Endothelial cell of umbilical vein (primary cell): ENCODE measurements around the gene TCP10L. TPM values are rescaled to one million over a fixed set of nuclear protein-coding genes. Genes with fewer than 3 reads are reported as not detected.
"Not testable (repeated sequence)": the region's sequence is repeated elsewhere in the genome, so short reads cannot be mapped to it uniquely, and the experiment has no call there.

Experiments
- BruUV-seq: library from RNA; stranded (reverse); fragments of 400-500 nt; replicated peaks from 2 replicates; lab custom pipeline; 2021; lab: Mats Ljungman, UMichigan
- CTCF ChIA-PET: fragments of 300-600, 350-600 bp; sonication (Branson Sonifier 250); formaldehyde crosslinking; loops from one replicate; lab custom pipeline; 2021; ENCODE audit warnings: antibody characterized with exemption, inconsistent platforms; lab: Charles Lee
- POLR2A ChIA-PET: fragments of 300-600, 350-600 bp; sonication (Branson Sonifier 250); formaldehyde crosslinking; loops from one replicate; lab custom pipeline; 2021; ENCODE audit warnings: antibody characterized with exemption, inconsistent platforms; lab: Charles Lee
- DNase-seq: peaks from one replicate; pipeline ENCODE4 v3.0.0-alpha.2; 2011; ENCODE audit warnings: low read depth, low spot score
- FAIRE-seq: peaks from 2 replicates; lab custom pipeline; 2011; peaks lifted over from hg19 to GRCh38; lab: Jason Lieb, UNC
- H2AFZ ChIP-seq: 2 replicates; pipeline ENCODE4 v1.6.0; 2012; ENCODE audit warnings: low read depth, low read length, control low read depth, inconsistent platforms
- H3K27ac ChIP-seq: 2 replicates; pipeline ENCODE4 v1.5.1; 2011; ENCODE audit warnings: low read depth, mild to moderate bottlenecking, control low read depth, low read length, moderate library complexity; ENCODE audit not compliant: insufficient read depth
- H3K27me3 ChIP-seq, 2 experiments: 2 replicates each; pipeline versions ENCODE4 v1.6.0 to v1.6.1; 2011; ENCODE audit warnings: low read length in 2 of 2, mixed read lengths in 1 of 2; ENCODE audit not compliant: control insufficient read depth in 2 of 2, insufficient read depth in 2 of 2
- H3K36me3 ChIP-seq, 2 experiments: 2 replicates in 1 of 2; 3 replicates in 1 of 2; pipeline ENCODE4 v1.5.1; 2011; ENCODE audit warnings: low read length in 2 of 2, mild to moderate bottlenecking in 1 of 2, moderate library complexity in 1 of 2; ENCODE audit not compliant: control insufficient read depth in 2 of 2, insufficient read depth in 2 of 2; ENCODE audit errors: extremely low read depth in 1 of 2
- H3K4me1 ChIP-seq: 3 replicates; pipeline ENCODE4 v1.5.1; 2011; ENCODE audit warnings: mild to moderate bottlenecking, low read length; ENCODE audit not compliant: control insufficient read depth, insufficient read depth; ENCODE audit errors: extremely low read depth
- H3K4me2 ChIP-seq: 2 replicates; pipeline ENCODE4 v1.6.1; 2011; ENCODE audit warnings: low read length, control low read depth, mixed read lengths; ENCODE audit not compliant: insufficient read depth
- H3K4me3 ChIP-seq, 3 experiments: fragments of 200-600 bp in 1 of 3; sonication (generic), shearing (Covaris generic) in 1 of 3; replicated peaks in 1 of 3; 2 replicates each; pipeline ENCODE4 v1.5.1; 2011 to 2016; ENCODE audit warnings: control low read depth in 3 of 3, low read length in 3 of 3, mild to moderate bottlenecking in 2 of 3, inconsistent platforms in 1 of 3, low read depth in 1 of 3, moderate library complexity in 1 of 3; ENCODE audit not compliant: insufficient read depth in 1 of 3
- H3K79me2 ChIP-seq: 2 replicates; pipeline ENCODE4 v1.6.0; 2012; ENCODE audit warnings: low read length, inconsistent platforms; ENCODE audit not compliant: control insufficient read depth, insufficient read depth
- H3K9ac ChIP-seq: replicated peaks from 2 replicates; pipeline ENCODE3; 2011; ENCODE audit warnings: low read length, control low read depth; ENCODE audit not compliant: insufficient read depth; ENCODE audit errors: extremely low read depth
- H3K9me1 ChIP-seq: replicated peaks from 3 replicates; pipeline ENCODE4 v1.6.0; 2011; ENCODE audit warnings: mild to moderate bottlenecking, low read length; ENCODE audit not compliant: control insufficient read depth, insufficient read depth; ENCODE audit errors: extremely low read depth
- H3K9me3 ChIP-seq: replicated peaks from 2 replicates; pipeline ENCODE4 v1.5.1; 2012; ENCODE audit warnings: low read length, inconsistent platforms; ENCODE audit not compliant: control insufficient read depth, insufficient read depth
- H4K20me1 ChIP-seq: replicated peaks from 2 replicates; pipeline ENCODE3; 2011; ENCODE audit warnings: mild to moderate bottlenecking, low read length; ENCODE audit not compliant: control insufficient read depth, insufficient read depth; ENCODE audit errors: extremely low read depth
- EZH2 ChIP-seq: IDR thresholded peaks from 2 replicates; pipeline ENCODE4 v1.6.1; 2012; ENCODE audit warnings: borderline replicate concordance, low read depth, mild to moderate bottlenecking, moderate library complexity, low read length, inconsistent platforms; ENCODE audit not compliant: severe bottlenecking
- FOS ChIP-seq: IDR thresholded peaks from 2 replicates; pipeline ENCODE4 v1.6.1; 2011; ENCODE audit warnings: mild to moderate bottlenecking, low read length, moderate library complexity, borderline replicate concordance; ENCODE audit not compliant: insufficient read depth
- GATA2 ChIP-seq: IDR thresholded peaks from 2 replicates; pipeline ENCODE4 v1.7.0; 2011; ENCODE audit warnings: low read depth, mild to moderate bottlenecking, moderate library complexity, mixed read lengths, low read length; ENCODE audit not compliant: insufficient read length, insufficient read depth
- JUN ChIP-seq: IDR thresholded peaks from 2 replicates; pipeline ENCODE4 v1.6.1; 2011; ENCODE audit warnings: borderline replicate concordance, low read depth; ENCODE audit not compliant: insufficient read length, insufficient read depth
- MYC ChIP-seq: IDR thresholded peaks from one replicate; pipeline ENCODE4 v1.6.1; 2011; ENCODE audit warnings: mild to moderate bottlenecking, low read depth, low read length
- POLR2A ChIP-seq: IDR thresholded peaks from 2 replicates; pipeline ENCODE4 v1.6.1; 2012; ENCODE audit warnings: low read depth, mild to moderate bottlenecking, control low read depth, low read length
- POLR2AphosphoS5 ChIP-seq: IDR thresholded peaks from 2 replicates; pipeline ENCODE4 v1.6.1; 2012; ENCODE audit warnings: low read depth, mild to moderate bottlenecking, control low read depth, low read length, moderate library complexity; ENCODE audit not compliant: insufficient read depth
- dilution Hi-C: fragments of 300-500 bp; cut with MboI; formaldehyde crosslinking; loops from one replicate; pipeline ENCODE4 v1.15.0; 2019; ENCODE audit warnings: low sequenced_read_pairs; ENCODE audit not compliant: extremely low pct_ligation_motif_present
- intact Hi-C: fragments of 100-400 bp; cut with micrococcal nuclease; formaldehyde crosslinking; loops from one replicate; pipeline ENCODE4 v1.10.0; 2022
- polyA plus RNA-seq, 4 experiments: library from polyadenylated mRNA; depleted of rRNA in 3 of 4; stranded (reverse) in 3 of 4; unstranded in 1 of 4; fragments of >200 nt; gene quantifications; 2 replicates each; pipeline versions ENCODE4 v1.2.1 to v1.2.3, GENCODE V29; 2011 to 2012; ENCODE audit warnings: missing spikeins in 1 of 4
- total RNA-seq: library from RNA; stranded (reverse); gene quantifications from 2 replicates; pipeline ENCODE4 v1.2.3, GENCODE V29; 2021
- TF ChIP-seq, protein P1 (sequence below), 2 donors: IDR thresholded peaks; 1 replicate in 1 of 2; 2 replicates in 1 of 2; pipeline ENCODE4 v1.5.1; 2011; ENCODE audit warnings: low read length in 2 of 2, mild to moderate bottlenecking in 2 of 2, moderate library complexity in 2 of 2, control low read depth in 1 of 2, inconsistent platforms in 1 of 2, low read depth in 1 of 2; ENCODE audit not compliant: insufficient read depth in 1 of 2; ENCODE audit errors: extremely low read depth in 1 of 2
- TF ChIP-seq, protein P2 (sequence below): IDR thresholded peaks from 2 replicates; pipeline ENCODE4 v1.6.1; 2011; ENCODE audit not compliant: insufficient read depth, insufficient read length

TCP10L gene
- total and polyA plus RNA-seq, 2 donors (not counting 3 experiments of a cell fraction or from before 2014, with no cell fraction given) = 0.07 TPM; not detected in 1

DNA sequence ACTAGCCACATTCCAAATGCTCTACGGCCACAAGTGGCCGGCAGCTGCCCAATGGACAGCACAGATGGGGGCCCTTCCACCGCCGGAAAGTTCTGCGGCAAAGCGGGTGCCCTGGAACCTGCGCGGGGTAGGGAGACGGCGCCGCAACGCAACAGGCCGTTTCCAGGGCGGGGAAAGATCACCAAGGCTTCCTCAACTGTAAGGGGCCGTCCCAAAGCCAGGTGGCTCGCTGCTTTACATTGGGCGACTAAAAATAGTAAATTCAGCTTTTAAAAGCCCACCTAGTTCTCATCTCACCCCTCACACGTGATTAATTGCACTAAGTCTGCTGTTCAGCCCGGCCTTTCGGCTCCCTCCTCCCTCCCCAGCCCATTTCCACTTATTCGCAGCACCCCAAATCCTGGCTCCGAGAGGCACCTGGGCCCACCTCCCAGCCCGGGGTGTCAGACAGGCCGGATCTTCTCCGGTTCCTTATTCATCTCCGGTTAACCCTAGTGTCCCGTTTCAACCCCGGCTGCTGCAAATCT, 26.2 kb upstream of the TCP10L start:
- H3K9me3 ChIP-seq = no peaks in the 10 kb centered on the region
- peak overlapping the region; percentile 79 for H3K27ac ChIP-seq
- intact Hi-C loops (loop anchor here (5.0 kb wide), 1 partner anchor 116 kb away; the partner anchor contains the start of gene SYNJ1), dilution Hi-C loops (no loop called here)
- FAIRE-seq (no peak), DNase-seq (peak; percentile 39)
- peaks cover 17% of the 10 kb centered on the region for H3K79me2 ChIP-seq
- ChIA-PET POLR2A (interaction anchor here (0.5 kb wide), 1 partner anchor 96 kb away, joined by 3 read pairs; no protein-coding TSS in a partner anchor), CTCF (interaction anchor here (1.6 to 4.3 kb wide), 3 partner anchors 11 to 215 kb away, joined by 4 to 29 read pairs (median 11); no protein-coding TSS in a partner anchor)
- H3K9ac ChIP-seq = peak overlapping the region; percentile 76
- H3K9me1 ChIP-seq = no peaks in the 10 kb centered on the region
- H3K4me1 ChIP-seq = peaks cover 10% of the 10 kb centered on the region
- no peaks in the 10 kb centered on the region for H3K27me3 ChIP-seq
- TF ChIP-seq JUN = no peak
- TF ChIP-seq FOS = no peak
- TF ChIP-seq POLR2AphosphoS5 = no peak
- no peak for TF ChIP-seq POLR2A
- TF ChIP-seq GATA2 = no peak
- TF ChIP-seq EZH2 = no peak
- TF ChIP-seq, protein P1, sequence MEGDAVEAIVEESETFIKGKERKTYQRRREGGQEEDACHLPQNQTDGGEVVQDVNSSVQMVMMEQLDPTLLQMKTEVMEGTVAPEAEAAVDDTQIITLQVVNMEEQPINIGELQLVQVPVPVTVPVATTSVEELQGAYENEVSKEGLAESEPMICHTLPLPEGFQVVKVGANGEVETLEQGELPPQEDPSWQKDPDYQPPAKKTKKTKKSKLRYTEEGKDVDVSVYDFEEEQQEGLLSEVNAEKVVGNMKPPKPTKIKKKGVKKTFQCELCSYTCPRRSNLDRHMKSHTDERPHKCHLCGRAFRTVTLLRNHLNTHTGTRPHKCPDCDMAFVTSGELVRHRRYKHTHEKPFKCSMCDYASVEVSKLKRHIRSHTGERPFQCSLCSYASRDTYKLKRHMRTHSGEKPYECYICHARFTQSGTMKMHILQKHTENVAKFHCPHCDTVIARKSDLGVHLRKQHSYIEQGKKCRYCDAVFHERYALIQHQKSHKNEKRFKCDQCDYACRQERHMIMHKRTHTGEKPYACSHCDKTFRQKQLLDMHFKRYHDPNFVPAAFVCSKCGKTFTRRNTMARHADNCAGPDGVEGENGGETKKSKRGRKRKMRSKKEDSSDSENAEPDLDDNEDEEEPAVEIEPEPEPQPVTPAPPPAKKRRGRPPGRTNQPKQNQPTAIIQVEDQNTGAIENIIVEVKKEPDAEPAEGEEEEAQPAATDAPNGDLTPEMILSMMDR (IDR thresholded peaks at IDR 0.05; ENCODE audit: extremely low read depth in 1 of 2, insufficient read depth in 1 of 2, low read depth in 1 of 2, low read length in 2 of 2) = no peak
- TF ChIP-seq, protein P2, sequence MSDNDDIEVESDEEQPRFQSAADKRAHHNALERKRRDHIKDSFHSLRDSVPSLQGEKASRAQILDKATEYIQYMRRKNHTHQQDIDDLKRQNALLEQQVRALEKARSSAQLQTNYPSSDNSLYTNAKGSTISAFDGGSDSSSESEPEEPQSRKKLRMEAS = no peak
- TF ChIP-seq MYC = no peak
- H3K4me2 ChIP-seq = peak overlapping the region; percentile 95
- no TSS peak for BruUV-seq
- H4K20me1 ChIP-seq = no peaks in the 10 kb centered on the region
- H3K4me3 ChIP-seq = peak overlapping the region; percentile 74 to 99 (median 95)
- peaks cover 6 to 7% of the 10 kb centered on the region in 2 experiments for H3K36me3 ChIP-seq
- H2AFZ ChIP-seq = peak overlapping the region; percentile 31

DNA sequence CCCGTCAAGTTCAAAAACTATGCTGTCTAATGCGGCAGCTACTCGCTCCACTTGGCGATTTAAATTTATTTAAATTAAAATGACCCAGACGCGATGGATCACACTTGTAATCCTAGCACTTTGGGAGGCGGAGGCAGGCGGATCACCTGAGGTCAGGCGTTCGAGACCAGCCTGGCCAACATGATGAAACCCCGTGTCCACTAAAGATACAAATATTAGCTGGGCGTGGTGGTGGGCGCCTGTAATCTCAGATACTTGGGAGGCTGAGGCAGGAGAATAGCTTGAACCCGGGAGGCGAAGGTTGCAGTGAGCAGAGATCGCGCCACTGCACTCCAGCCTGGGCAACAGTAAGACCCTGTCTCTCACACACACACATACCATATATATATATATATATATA, 25.6 kb upstream of the TCP10L start:
- POLR2A ChIA-PET, H3K36me3 ChIP-seq, DNase-seq, dilution Hi-C loops, H3K9me3 ChIP-seq, H4K20me1 ChIP-seq, H3K27ac ChIP-seq, H3K27me3 ChIP-seq, H3K9me1 ChIP-seq, H3K9ac ChIP-seq, BruUV-seq, FAIRE-seq, H2AFZ ChIP-seq: not testable (repeated sequence)
- peak overlapping the region in 1 of 3 experiments; percentile 20 for H3K4me3 ChIP-seq
- peaks cover 17% of the 10 kb centered on the region for H3K79me2 ChIP-seq
- CTCF ChIA-PET = interaction anchor here (4.3 kb wide), 1 partner anchor 10 kb away, joined by 29 read pairs; no protein-coding TSS in a partner anchor
- H3K4me2 ChIP-seq = peak overlapping the region; percentile 52
- intact Hi-C loops = loop anchor here (5.0 kb wide), 1 partner anchor 116 kb away; the partner anchor contains the start of gene SYNJ1
- H3K4me1 ChIP-seq = peaks cover 10% of the 10 kb centered on the region
